Activated CD4-positive, CD25-positive, alpha-beta regulatory T cell treated with anti-CD3 and anti-CD28 coated beads, Interleukin-2, amount 50 U/mL, for 16 hours (primary cell): ENCODE measurements around the gene MFN1.

ENCODE experiments used
- DNase-seq: peaks from one replicate; pipeline ENCODE4 v3.0.0-alpha.2; 2020; ENCODE audit warnings: low read depth, low spot score

Gene MFN1

GRCh38 chr3:179336345-179336929, 11.1 kb upstream of the MFN1 start:
- no peak for DNase-seq

GRCh38 chr3:179348325-179349013, 960 bp downstream of the MFN1 start:
- no peak for DNase-seq

- no peak for DNase-seq
Observed at GRCh38 chr3:179355996-179356395, 8.5 kb downstream of the MFN1 start.

GRCh38 chr3:179363332-179363731, 15.8 kb downstream of the MFN1 start:
- no peak for DNase-seq

- DNase-seq: no peak
Observed at GRCh38 chr3:179369621-179370020, 22.1 kb downstream of the MFN1 start.

- no peak for DNase-seq
Observed at GRCh38 chr3:179373938-179374337, 26.4 kb downstream of the MFN1 start.

- no peak for DNase-seq
Observed at GRCh38 chr3:179375091-179375999, 27.8 kb downstream of the MFN1 start.

- no peak for DNase-seq
Observed at GRCh38 chr3:179376474-179376873, 29.0 kb downstream of the MFN1 start.

GRCh38 chr3:179391906-179392305, 44.4 kb downstream of the MFN1 start:
- no peak for DNase-seq

GRCh38 chr3:179398574-179399231, 51.2 kb downstream of the MFN1 start:
- DNase-seq: no peak

GRCh38 chr3:179401561-179401960, 54.1 kb downstream of the MFN1 start:
- no peak for DNase-seq

- no peak for DNase-seq
Observed at GRCh38 chr3:179402963-179403362, 55.5 kb downstream of the MFN1 start.

- DNase-seq: no peak
Observed at GRCh38 chr3:179404307-179404706, 56.8 kb downstream of the MFN1 start.

- DNase-seq: no peak
Observed at GRCh38 chr3:179410331-179410730, 62.8 kb downstream of the MFN1 start.

- DNase-seq: no peak
Observed at GRCh38 chr3:179410999-179411398, 63.5 kb downstream of the MFN1 start.

GRCh38 chr3:179414804-179415203, 67.3 kb downstream of the MFN1 start:
- no peak for DNase-seq

GRCh38 chr3:179415377-179415776, 67.9 kb downstream of the MFN1 start:
- no peak for DNase-seq

GRCh38 chr3:179416681-179417080, 69.2 kb downstream of the MFN1 start:
- no peak for DNase-seq

- no peak for DNase-seq
Observed at GRCh38 chr3:179418610-179419009, 71.1 kb downstream of the MFN1 start.

- DNase-seq: no peak
Observed at GRCh38 chr3:179421500-179421899, 74.0 kb downstream of the MFN1 start.

- no peak for DNase-seq
Observed at GRCh38 chr3:179425075-179425474, 77.6 kb downstream of the MFN1 start.
